ENCODE results near the gene NDUFB4. TPM values are rescaled to one million over a fixed set of nuclear protein-coding genes. Genes with fewer than 3 reads are reported as not detected.

NDUFB4 gene
- total RNA-seq, 1 experiment from 2014 or later = 174 TPM

- TF ChIP-seq, protein P1, sequence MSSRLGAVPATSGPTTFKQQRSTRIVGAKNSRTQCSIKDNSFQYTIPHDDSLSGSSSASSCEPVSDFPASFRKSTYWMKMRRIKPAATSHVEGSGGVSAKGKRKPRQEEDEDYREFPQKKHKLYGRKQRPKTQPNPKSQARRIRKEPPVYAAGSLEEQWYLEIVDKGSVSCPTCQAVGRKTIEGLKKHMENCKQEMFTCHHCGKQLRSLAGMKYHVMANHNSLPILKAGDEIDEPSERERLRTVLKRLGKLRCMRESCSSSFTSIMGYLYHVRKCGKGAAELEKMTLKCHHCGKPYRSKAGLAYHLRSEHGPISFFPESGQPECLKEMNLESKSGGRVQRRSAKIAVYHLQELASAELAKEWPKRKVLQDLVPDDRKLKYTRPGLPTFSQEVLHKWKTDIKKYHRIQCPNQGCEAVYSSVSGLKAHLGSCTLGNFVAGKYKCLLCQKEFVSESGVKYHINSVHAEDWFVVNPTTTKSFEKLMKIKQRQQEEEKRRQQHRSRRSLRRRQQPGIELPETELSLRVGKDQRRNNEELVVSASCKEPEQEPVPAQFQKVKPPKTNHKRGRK (CRISPR knock-in tag; IDR thresholded peaks at IDR 0.05; ENCODE audit: borderline replicate concordance) = no peak
- TF ChIP-seq TEAD4 (CRISPR knock-in tag; IDR thresholded peaks at IDR 0.05) = no peak
- no peak for TF ChIP-seq ARID4B (CRISPR knock-in tag; IDR thresholded peaks at IDR 0.05; ENCODE audit: borderline replicate concordance)
- TF ChIP-seq, protein P2, sequence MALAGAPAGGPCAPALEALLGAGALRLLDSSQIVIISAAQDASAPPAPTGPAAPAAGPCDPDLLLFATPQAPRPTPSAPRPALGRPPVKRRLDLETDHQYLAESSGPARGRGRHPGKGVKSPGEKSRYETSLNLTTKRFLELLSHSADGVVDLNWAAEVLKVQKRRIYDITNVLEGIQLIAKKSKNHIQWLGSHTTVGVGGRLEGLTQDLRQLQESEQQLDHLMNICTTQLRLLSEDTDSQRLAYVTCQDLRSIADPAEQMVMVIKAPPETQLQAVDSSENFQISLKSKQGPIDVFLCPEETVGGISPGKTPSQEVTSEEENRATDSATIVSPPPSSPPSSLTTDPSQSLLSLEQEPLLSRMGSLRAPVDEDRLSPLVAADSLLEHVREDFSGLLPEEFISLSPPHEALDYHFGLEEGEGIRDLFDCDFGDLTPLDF (CRISPR knock-in tag; IDR thresholded peaks at IDR 0.05) = no peak
- no peak for TF ChIP-seq NFYB (CRISPR knock-in tag; conservative IDR thresholded peaks at IDR 0.05; ENCODE audit: low read depth)
- TF ChIP-seq NR3C1 (CRISPR knock-in tag; conservative IDR thresholded peaks at IDR 0.05; ENCODE audit: low read depth) = no peak
- TF ChIP-seq CTCF (IDR thresholded peaks at IDR 0.05) = no peak
Measured at GRCh38 chr3:120552184-120553172, 43.7 kb upstream of the NDUFB4 start (continued).

GRCh38 chr3:120554812-120555606 lies 41.1 kb upstream of the NDUFB4 start:
- POLR2A ChIA-PET = no interaction called here
- Mint-ChIP-seq H3K9me3 (no peaks in the 10 kb centered on the region), H3K4me1 (peaks cover 9% of the 10 kb centered on the region), H3K36me3 (no peaks in the 10 kb centered on the region), H3K27ac (no peak overlapping the region), H3K27me3 (ENCODE audit: low read depth) (peaks cover 12% of the 10 kb centered on the region), H3K4me3 (no peak overlapping the region)
- CTCF ChIA-PET = interaction anchor here (4.9 kb wide), 1 partner anchor 135 kb away, joined by 161 read pairs; no protein-coding TSS in a partner anchor
- DNase-seq (ENCODE audit: low spot score) (no peak), ATAC-seq (no peak)
- TF ChIP-seq JUN (CRISPR knock-in tag; IDR thresholded peaks at IDR 0.05) (no peak), CREM (CRISPR knock-in tag; IDR thresholded peaks at IDR 0.05) (no peak), RELA (CRISPR knock-in tag; IDR thresholded peaks at IDR 0.05; ENCODE audit: borderline replicate concordance) (no peak), IRF2 (CRISPR knock-in tag; IDR thresholded peaks at IDR 0.05; ENCODE audit: borderline replicate concordance, low read depth) (no peak), SOX15 (CRISPR knock-in tag; IDR thresholded peaks at IDR 0.05) (no peak), ZNF423 (CRISPR knock-in tag; IDR thresholded peaks at IDR 0.05) (no peak), SMAD4 (CRISPR knock-in tag; IDR thresholded peaks at IDR 0.05) (no peak), NR1H2 (CRISPR knock-in tag; IDR thresholded peaks at IDR 0.05) (no peak), CREB1 (CRISPR knock-in tag; IDR thresholded peaks at IDR 0.05) (no peak), ZNF232 (CRISPR knock-in tag; IDR thresholded peaks at IDR 0.05) (no peak)
- TF ChIP-seq, protein P3, sequence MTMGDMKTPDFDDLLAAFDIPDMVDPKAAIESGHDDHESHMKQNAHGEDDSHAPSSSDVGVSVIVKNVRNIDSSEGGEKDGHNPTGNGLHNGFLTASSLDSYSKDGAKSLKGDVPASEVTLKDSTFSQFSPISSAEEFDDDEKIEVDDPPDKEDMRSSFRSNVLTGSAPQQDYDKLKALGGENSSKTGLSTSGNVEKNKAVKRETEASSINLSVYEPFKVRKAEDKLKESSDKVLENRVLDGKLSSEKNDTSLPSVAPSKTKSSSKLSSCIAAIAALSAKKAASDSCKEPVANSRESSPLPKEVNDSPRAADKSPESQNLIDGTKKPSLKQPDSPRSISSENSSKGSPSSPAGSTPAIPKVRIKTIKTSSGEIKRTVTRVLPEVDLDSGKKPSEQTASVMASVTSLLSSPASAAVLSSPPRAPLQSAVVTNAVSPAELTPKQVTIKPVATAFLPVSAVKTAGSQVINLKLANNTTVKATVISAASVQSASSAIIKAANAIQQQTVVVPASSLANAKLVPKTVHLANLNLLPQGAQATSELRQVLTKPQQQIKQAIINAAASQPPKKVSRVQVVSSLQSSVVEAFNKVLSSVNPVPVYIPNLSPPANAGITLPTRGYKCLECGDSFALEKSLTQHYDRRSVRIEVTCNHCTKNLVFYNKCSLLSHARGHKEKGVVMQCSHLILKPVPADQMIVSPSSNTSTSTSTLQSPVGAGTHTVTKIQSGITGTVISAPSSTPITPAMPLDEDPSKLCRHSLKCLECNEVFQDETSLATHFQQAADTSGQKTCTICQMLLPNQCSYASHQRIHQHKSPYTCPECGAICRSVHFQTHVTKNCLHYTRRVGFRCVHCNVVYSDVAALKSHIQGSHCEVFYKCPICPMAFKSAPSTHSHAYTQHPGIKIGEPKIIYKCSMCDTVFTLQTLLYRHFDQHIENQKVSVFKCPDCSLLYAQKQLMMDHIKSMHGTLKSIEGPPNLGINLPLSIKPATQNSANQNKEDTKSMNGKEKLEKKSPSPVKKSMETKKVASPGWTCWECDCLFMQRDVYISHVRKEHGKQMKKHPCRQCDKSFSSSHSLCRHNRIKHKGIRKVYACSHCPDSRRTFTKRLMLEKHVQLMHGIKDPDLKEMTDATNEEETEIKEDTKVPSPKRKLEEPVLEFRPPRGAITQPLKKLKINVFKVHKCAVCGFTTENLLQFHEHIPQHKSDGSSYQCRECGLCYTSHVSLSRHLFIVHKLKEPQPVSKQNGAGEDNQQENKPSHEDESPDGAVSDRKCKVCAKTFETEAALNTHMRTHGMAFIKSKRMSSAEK (CRISPR knock-in tag; IDR thresholded peaks at IDR 0.05; ENCODE audit: borderline replicate concordance) = no peak
- TF ChIP-seq, protein P2 (CRISPR knock-in tag; IDR thresholded peaks at IDR 0.05) = no peak
